Vagina (tissue), 2 donors: ENCODE measurements around the gene BPIFB6. TPM values are rescaled to one million over a fixed set of nuclear protein-coding genes. Genes with fewer than 3 reads are reported as not detected.

Experiments
- DNase-seq, 2 donors: peaks; one replicate each; pipeline ENCODE4 v3.0.0-alpha.2; 2017; ENCODE audit errors: extremely low spot score in 2 of 2
- H3K27ac ChIP-seq: fragments of 200-600 bp; sonication (generic); one replicate; pipeline ENCODE4 v1.5.1; 2019
- H3K27me3 ChIP-seq: fragments of 200-600 bp; sonication (generic); one replicate; pipeline ENCODE4 v1.5.1; 2019
- H3K36me3 ChIP-seq, 2 donors: fragments of 200-600 bp; sonication (generic); one replicate each; pipeline ENCODE4 v1.5.1; 2017 to 2019
- H3K4me1 ChIP-seq: fragments of 200-600 bp; sonication (generic); one replicate; pipeline ENCODE4 v1.5.1; 2019
- H3K4me3 ChIP-seq, 2 donors: fragments of 200-600 bp; sonication (generic); 1 replicate in 1 of 2; 2 replicates in 1 of 2; pipeline ENCODE4 v1.5.1; 2016 to 2019
- H3K9me3 ChIP-seq: fragments of 200-600 bp; sonication (generic); one replicate; pipeline ENCODE4 v1.5.1; 2019
- POLR2A ChIP-seq, 2 donors: fragments of 450-650 bp; IDR thresholded peaks; one replicate each; pipeline ENCODE4 v1.6.1; 2017; ENCODE audit warnings: antibody characterized with exemption in 2 of 2, mild to moderate bottlenecking in 2 of 2, moderate library complexity in 2 of 2
- POLR2AphosphoS5 ChIP-seq, 2 donors: sonication (generic); formaldehyde crosslinking; IDR thresholded peaks; one replicate each; pipeline ENCODE4 v1.9.0; 2017; ENCODE audit warnings: antibody characterized with exemption in 2 of 2, mild to moderate bottlenecking in 2 of 2, low read depth in 1 of 2; ENCODE audit not compliant: insufficient read depth in 1 of 2
- intact Hi-C: fragments of 100-400 bp; cut with DNase I; formaldehyde crosslinking; loops from one replicate; pipeline ENCODE4 v1.15.1; 2023
- total RNA-seq: library from RNA; depleted of rRNA; stranded (reverse); fragments of >200 nt; gene quantifications from one replicate; pipeline ENCODE4 v1.2.3, GENCODE V29; 2016
- TF ChIP-seq, protein P1 (sequence below), 3 experiments: fragments of 450-650 bp in 2 of 3; fragments of 200-600 bp in 1 of 3; sonication (generic) in 1 of 3; IDR thresholded peaks; one replicate each; pipeline ENCODE4 v1.5.1; 2017 to 2019; ENCODE audit warnings: antibody characterized with exemption in 3 of 3, mild to moderate bottlenecking in 2 of 3, moderate library complexity in 2 of 3

Gene BPIFB6
- total RNA-seq, 1 donor from 2014 or later: not detected

DNA sequence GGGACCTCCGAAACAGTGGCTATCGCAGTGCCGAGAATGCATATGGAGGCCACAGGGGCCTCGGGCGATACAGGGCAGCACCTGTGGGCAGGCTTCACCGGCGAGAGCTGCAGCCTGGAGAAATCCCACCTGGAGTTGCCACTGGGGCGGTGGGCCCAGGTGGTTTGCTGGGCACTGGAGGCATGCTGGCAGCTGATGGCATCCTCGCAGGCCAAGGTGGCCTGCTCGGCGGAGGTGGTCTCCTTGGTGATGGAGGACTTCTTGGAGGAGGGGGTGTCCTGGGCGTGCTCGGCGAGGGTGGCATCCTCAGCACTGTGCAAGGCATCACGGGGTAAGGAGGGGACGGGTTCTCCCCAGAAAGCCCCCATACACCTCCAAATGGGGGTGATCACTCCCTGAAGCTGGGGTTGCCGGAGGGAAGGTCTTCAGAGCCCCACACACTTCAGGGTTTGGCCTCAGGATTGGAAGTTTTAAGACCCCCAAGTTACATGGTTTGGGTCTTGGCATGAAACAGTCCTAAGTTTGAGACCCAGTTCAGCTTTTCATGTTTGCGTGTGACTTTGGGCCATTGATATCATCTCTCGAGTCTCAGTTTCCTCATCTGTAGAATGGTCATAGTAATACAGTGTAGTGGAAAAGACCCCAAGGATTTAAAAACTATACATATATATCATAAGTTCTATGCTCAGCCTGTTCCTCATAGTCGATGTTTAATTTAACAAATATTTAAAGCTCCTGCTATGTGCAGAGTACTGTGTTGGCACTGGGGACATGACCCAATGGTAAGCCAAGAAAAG lies 52.3 kb downstream of the BPIFB6 start:
- Histone ChIP-seq H3K9me3 (no peaks in the 10 kb centered on the region), H3K4me1 (no peaks in the 10 kb centered on the region), H3K27me3 (no peaks in the 10 kb centered on the region), H3K27ac (no peak overlapping the region), H3K4me3 (no peak overlapping the region), H3K36me3 (no peaks in the 10 kb centered on the region)
- no peak for DNase-seq
- TF ChIP-seq POLR2A (IDR thresholded peaks at IDR 0.05): no peak
- TF ChIP-seq, protein P1, sequence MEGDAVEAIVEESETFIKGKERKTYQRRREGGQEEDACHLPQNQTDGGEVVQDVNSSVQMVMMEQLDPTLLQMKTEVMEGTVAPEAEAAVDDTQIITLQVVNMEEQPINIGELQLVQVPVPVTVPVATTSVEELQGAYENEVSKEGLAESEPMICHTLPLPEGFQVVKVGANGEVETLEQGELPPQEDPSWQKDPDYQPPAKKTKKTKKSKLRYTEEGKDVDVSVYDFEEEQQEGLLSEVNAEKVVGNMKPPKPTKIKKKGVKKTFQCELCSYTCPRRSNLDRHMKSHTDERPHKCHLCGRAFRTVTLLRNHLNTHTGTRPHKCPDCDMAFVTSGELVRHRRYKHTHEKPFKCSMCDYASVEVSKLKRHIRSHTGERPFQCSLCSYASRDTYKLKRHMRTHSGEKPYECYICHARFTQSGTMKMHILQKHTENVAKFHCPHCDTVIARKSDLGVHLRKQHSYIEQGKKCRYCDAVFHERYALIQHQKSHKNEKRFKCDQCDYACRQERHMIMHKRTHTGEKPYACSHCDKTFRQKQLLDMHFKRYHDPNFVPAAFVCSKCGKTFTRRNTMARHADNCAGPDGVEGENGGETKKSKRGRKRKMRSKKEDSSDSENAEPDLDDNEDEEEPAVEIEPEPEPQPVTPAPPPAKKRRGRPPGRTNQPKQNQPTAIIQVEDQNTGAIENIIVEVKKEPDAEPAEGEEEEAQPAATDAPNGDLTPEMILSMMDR (IDR thresholded peaks at IDR 0.05): no peak
- TF ChIP-seq POLR2AphosphoS5 (IDR thresholded peaks at IDR 0.05; ENCODE audit: insufficient read depth in 1 of 2, low read depth in 1 of 2): no peak
- intact Hi-C loops: no loop called here

DNA sequence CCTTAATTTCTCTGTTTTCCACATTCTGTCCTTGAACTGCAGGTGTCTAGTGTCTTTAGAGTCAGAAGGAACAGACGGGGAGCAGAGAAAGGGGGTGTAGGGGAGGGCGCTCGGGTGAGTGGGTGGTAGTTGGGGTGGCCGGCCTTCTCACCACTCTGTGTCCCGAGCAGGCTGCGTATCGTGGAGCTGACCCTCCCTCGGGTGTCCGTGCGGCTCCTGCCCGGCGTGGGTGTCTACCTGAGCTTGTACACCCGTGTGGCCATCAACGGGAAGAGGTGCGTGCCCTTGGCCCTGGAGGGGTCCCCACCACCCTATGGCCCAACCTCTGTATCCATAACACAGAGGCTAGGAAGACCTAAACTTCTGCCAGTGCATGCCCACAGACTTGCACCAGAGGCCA lies 53.3 kb downstream of the BPIFB6 start:
- Histone ChIP-seq H3K27me3 (no peaks in the 10 kb centered on the region), H3K9me3 (no peaks in the 10 kb centered on the region), H3K27ac (no peak overlapping the region), H3K4me3 (no peak overlapping the region), H3K36me3 (no peaks in the 10 kb centered on the region), H3K4me1 (no peaks in the 10 kb centered on the region)
- no peak for DNase-seq
- intact Hi-C loops: no loop called here
- TF ChIP-seq POLR2AphosphoS5 (IDR thresholded peaks at IDR 0.05; ENCODE audit: insufficient read depth in 1 of 2, low read depth in 1 of 2): no peak
- TF ChIP-seq POLR2A (IDR thresholded peaks at IDR 0.05): no peak
- TF ChIP-seq, protein P1 (IDR thresholded peaks at IDR 0.05): no peak

DNA sequence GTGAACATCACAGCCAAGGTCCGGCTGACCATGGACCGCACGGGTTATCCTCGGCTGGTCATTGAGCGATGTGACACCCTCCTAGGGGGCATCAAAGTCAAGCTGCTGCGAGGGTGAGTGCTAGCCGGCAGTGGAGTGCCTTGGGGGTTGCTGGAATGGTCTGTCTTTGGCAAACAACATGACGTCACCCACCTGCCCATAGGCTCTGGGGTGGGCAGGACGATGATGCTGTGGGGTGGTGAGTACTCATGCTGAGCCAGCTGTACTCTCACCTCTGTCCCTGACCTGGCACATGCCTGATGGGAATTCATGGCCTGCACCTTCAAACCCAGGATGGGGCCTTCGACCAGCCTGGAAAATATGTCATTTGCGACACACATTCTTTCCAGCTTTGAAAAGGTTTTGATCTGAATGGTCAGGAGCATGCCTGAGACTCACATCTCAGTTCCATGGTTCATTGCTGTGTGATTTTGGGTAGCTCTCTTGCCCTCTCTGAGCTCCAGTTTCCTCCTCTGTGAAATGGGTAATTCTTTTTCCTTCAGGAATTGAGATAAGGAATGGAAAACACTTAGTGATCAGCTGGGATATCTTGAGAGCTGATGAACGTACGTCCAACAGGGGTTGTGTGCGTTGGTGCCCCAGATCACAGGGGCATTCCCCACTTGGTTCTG lies 54.7 kb downstream of the BPIFB6 start:
- H3K27ac ChIP-seq: no peak overlapping the region

DNA sequence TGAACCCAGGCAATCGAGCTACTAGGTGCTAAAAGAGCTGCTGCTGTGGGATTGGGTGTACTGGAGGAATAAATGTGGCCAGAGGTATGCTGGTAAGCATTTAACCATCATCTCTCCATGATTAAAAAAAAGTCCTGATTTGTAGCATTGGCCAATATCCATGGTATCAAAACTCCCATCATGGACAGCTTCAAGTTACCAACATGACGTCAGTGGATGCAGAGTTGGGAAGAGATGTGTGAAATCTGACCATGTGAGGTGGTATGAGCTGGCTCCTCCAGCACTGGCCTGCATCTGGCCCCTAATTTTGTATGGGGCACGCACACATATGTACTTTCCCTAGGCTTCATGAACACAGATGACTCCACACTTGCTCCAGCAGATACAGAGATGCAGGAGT lies 59.7 kb downstream of the BPIFB6 start:
- TF ChIP-seq, protein P1 (IDR thresholded peaks at IDR 0.05): no peak
- TF ChIP-seq POLR2AphosphoS5 (IDR thresholded peaks at IDR 0.05; ENCODE audit: insufficient read depth in 1 of 2, low read depth in 1 of 2) (no peak), POLR2A (IDR thresholded peaks at IDR 0.05) (no peak)
- Histone ChIP-seq H3K27me3 (no peaks in the 10 kb centered on the region), H3K9me3 (no peaks in the 10 kb centered on the region), H3K36me3 (no peaks in the 10 kb centered on the region), H3K27ac (no peak overlapping the region), H3K4me1 (no peaks in the 10 kb centered on the region), H3K4me3 (no peak overlapping the region)
- DNase-seq: no peak
- intact Hi-C loops: no loop called here

More for the DNA sequence above, 54.7 kb downstream of the BPIFB6 start:
- TF ChIP-seq, protein P1 (IDR thresholded peaks at IDR 0.05): no peak
- TF ChIP-seq POLR2A (IDR thresholded peaks at IDR 0.05) (no peak), POLR2AphosphoS5 (IDR thresholded peaks at IDR 0.05; ENCODE audit: insufficient read depth in 1 of 2, low read depth in 1 of 2) (no peak)
- Histone ChIP-seq H3K4me1 (no peaks in the 10 kb centered on the region), H3K27me3 (no peaks in the 10 kb centered on the region), H3K9me3 (no peaks in the 10 kb centered on the region), H3K4me3 (no peak overlapping the region), H3K36me3 (no peaks in the 10 kb centered on the region)
- no peak for DNase-seq
- intact Hi-C loops: no loop called here

DNA sequence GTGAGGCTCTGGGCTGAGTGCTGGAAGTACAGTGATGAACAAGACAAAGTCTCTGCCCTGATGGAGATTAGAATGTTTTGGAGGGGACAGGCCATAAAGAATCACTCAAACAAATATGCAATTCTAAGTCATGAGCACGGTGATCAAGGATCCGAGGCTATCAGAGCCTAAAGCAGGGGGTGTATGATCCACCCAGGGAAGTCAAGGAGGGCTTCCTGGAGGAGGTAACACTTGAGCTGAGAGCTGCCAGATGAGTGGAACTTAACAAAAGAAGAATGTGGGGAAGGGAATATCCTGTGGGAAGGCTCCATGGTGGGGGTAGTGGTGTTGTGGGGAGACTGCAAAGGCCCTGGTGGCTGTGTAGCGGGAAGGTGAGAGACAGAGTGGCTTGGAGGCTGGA lies 60.2 kb downstream of the BPIFB6 start:
- no peaks in the 10 kb centered on the region for H3K36me3 ChIP-seq
- TF ChIP-seq, protein P1 (IDR thresholded peaks at IDR 0.05): no peak
- TF ChIP-seq POLR2AphosphoS5 (IDR thresholded peaks at IDR 0.05; ENCODE audit: insufficient read depth in 1 of 2, low read depth in 1 of 2): no peak
- no peak for TF ChIP-seq POLR2A (IDR thresholded peaks at IDR 0.05)
- intact Hi-C loops: no loop called here

More for the DNA sequence above, 60.2 kb downstream of the BPIFB6 start:
- DNase-seq: no peak
- Histone ChIP-seq H3K9me3 (no peaks in the 10 kb centered on the region), H3K27me3 (no peaks in the 10 kb centered on the region), H3K27ac (no peak overlapping the region), H3K4me1 (no peaks in the 10 kb centered on the region), H3K4me3 (no peak overlapping the region)
